ENCODE data around the gene PALMD.

The PALMD gene

GRCh38 chr1:99635664-99636063, 10.2 kb upstream of the PALMD start:
- DNase-seq (ENCODE audit: low spot score): no peak

GRCh38 chr1:99636647-99637175, 9.2 kb upstream of the PALMD start:
- DNase-seq (ENCODE audit: low spot score): no peak

- no peak for DNase-seq (ENCODE audit: low spot score)
Measured at GRCh38 chr1:99638853-99639252, 7.1 kb upstream of the PALMD start.

- no peak for DNase-seq (ENCODE audit: low spot score)
Measured at GRCh38 chr1:99639408-99639807, 6.5 kb upstream of the PALMD start.

GRCh38 chr1:99639945-99640344, 6.0 kb upstream of the PALMD start:
- no peak for DNase-seq (ENCODE audit: low spot score)

- DNase-seq (ENCODE audit: low spot score): no peak
Measured at GRCh38 chr1:99640672-99641071, 5.2 kb upstream of the PALMD start.

GRCh38 chr1:99641558-99641957, 4.4 kb upstream of the PALMD start:
- no peak for DNase-seq (ENCODE audit: low spot score)

GRCh38 chr1:99642053-99642452, 3.9 kb upstream of the PALMD start:
- DNase-seq (ENCODE audit: low spot score): no peak

- DNase-seq (ENCODE audit: low spot score): no peak
Measured at GRCh38 chr1:99643021-99643779, 2.7 kb upstream of the PALMD start.

GRCh38 chr1:99644279-99645004, 1.5 kb upstream of the PALMD start:
- no peak for DNase-seq (ENCODE audit: low spot score)

GRCh38 chr1:99645203-99645602, 710 bp upstream of the PALMD start:
- DNase-seq (ENCODE audit: low spot score): no peak

- no peak for DNase-seq (ENCODE audit: low spot score)
Measured at GRCh38 chr1:99646868-99647267, 955 bp downstream of the PALMD start.

GRCh38 chr1:99647490-99647889, 1.6 kb downstream of the PALMD start:
- no peak for DNase-seq (ENCODE audit: low spot score)

- DNase-seq (ENCODE audit: low spot score): no peak
Measured at GRCh38 chr1:99648107-99648506, 2.2 kb downstream of the PALMD start.

GRCh38 chr1:99650030-99650429, 4.1 kb downstream of the PALMD start:
- DNase-seq (ENCODE audit: low spot score): no peak

GRCh38 chr1:99650773-99651437, 5.0 kb downstream of the PALMD start:
- DNase-seq (ENCODE audit: low spot score): no peak

- no peak for DNase-seq (ENCODE audit: low spot score)
Measured at GRCh38 chr1:99652881-99653281, 7.0 kb downstream of the PALMD start.

- DNase-seq (ENCODE audit: low spot score): no peak
Measured at GRCh38 chr1:99655376-99655775, 9.5 kb downstream of the PALMD start.

GRCh38 chr1:99656701-99657100, 10.8 kb downstream of the PALMD start:
- DNase-seq (ENCODE audit: low spot score): no peak

GRCh38 chr1:99657213-99658030, 11.5 kb downstream of the PALMD start:
- DNase-seq (ENCODE audit: low spot score): no peak

GRCh38 chr1:99658031-99658290, 12.0 kb downstream of the PALMD start:
- DNase-seq (ENCODE audit: low spot score): no peak

- no peak for DNase-seq (ENCODE audit: low spot score)
Measured at GRCh38 chr1:99659755-99660210, 13.9 kb downstream of the PALMD start.
